Measurements from ENCODE around the gene TMEM185B.

TMEM185B gene

DNA sequence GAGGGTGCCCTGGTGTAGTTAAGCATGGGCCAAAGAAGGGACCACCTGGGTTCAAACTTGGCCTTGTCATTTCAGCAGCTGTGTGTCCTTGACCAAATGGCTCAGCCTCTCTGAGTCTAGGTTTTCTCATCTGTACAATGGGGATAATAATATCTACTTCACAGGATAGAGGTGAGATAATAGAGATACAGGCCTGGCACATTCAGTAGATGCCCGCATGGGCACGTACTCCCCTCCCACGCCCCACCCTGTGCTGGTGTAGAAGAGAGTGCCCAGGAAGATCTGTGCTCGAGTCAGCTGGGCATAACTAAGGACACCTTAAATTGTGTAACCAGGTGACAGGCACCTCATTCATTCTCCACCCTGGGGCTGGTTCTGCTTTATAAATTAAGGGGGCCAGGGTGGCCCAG lies 8.4 kb upstream of the TMEM185B start:
- no peak for DNase-seq (ENCODE audit: low spot score)

DNA sequence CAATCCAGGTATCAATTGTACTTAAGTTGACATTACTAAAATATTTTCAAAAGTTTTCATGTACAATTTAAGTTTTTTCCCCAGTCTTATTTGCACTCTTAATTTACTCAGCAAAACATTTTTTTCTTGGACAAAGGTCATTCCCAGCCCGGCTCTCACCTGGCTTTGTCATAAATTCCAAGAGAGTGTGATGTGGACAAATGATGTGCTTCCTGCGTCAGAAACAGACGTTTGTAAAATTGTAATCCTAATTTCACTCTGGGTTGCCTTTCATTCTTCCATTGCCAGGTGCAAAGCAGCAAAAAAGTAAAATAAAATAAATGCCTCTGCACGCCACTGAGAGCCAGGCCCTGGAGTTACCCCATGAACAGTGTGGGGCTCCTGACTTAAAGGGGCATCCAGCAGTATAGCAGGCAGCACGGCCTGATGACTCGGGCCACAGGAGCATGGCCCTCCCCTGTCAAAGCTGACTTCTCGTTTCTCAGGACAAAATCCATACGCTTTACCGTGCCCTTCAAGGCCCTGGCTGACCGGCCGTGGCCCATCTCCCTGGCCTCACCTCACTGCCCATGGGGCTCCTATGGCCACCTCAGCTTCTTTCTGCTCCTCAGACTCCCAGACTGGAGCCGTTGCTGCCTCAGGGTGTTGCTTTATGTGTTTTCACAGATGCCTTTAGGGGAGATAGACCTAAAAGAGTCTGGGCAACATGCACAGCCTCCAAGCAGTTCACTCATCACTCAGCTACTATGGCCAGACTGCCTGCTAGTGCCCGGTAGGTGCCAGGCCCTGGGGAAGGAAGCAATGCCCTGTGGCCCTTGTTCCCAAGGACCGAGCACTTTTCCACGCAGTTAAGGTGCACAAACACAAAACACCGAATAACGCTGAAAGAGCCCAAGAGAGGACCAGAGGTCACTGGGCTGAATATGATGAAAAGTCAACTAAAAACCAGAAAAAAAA lies 7.6 kb upstream of the TMEM185B start:
- DNase-seq (ENCODE audit: low spot score), result no peak

DNA sequence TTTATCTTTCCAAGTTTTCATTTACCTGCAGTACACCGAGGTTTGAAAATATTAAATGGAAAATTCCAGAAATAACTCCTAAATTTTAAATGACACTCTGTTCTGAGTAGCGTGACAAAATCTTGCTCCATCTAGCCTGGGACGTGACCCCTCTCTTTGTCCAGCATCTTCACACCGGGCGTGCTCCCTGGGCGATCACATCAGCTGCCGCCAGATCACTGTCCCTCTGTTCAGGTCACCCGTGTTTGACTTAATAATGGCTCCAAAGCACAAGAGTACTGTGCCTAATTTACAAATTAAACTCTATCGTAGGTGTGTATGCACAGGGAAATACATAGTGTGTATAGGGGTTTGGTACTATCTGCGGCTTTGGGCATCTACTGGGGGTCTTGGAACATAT lies 6.1 kb upstream of the TMEM185B start:
- no peak for DNase-seq (ENCODE audit: low spot score)

DNA sequence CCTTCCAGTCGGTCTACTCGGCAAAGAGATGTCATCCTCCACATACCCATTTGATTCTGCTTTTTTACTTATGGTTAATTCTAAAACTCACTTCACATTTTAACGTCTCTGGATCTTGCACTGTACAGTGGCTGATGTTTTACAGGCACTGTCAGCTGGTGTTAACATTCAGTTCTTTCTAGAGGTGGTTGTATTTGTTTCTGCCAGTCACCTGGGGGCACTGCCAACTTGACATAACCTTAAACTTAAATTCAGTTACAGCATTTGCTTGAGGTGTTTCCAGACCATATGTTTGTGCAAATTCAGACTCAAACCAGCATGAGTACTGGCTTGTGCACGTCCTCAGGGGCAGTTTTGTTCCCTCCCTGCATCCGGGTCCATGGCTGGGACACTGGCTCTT lies 5.3 kb upstream of the TMEM185B start:
- no peak for DNase-seq (ENCODE audit: low spot score)

DNA sequence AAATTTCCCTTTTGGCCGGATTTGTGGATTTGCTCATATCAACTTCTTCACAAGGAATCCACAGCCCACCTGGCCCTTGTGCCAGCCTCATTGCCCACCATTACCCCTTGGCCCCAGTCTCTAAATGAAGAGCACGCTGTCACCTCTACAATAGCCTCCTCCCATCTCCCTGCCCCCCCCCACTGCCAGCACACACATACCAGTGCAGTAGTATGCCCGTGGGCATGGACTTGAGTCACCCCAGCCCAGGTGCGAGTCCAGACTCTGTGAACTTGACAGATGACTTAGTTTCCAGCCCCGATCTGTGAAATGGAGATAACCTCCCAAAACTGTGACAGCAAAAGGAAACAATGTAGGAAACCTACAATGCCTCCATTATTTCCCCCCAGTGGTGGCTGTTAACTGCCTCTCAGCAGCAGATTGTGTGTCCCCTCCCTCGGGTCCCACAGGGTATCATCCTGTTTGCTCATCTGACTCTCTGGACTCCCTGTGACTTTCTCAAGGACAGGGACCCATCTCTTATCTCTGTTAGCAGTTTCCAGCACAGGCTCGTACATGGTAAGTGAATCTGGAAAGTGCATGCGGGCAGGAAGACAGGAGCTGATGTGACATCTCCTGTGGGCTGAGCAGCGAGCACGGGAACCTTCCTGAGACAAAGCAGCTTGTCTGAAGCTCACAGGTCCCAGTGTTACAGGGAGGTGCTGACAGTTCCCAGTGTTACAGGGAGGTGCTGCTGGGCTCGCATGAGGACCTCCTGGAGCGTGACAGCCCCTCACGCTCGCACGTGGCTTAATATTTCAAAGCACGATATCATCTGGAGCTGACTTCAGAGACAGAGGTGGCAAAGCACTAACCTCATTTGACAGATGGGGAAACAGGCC lies 4.2 kb upstream of the TMEM185B start:
- DNase-seq (ENCODE audit: low spot score), result no peak

DNA sequence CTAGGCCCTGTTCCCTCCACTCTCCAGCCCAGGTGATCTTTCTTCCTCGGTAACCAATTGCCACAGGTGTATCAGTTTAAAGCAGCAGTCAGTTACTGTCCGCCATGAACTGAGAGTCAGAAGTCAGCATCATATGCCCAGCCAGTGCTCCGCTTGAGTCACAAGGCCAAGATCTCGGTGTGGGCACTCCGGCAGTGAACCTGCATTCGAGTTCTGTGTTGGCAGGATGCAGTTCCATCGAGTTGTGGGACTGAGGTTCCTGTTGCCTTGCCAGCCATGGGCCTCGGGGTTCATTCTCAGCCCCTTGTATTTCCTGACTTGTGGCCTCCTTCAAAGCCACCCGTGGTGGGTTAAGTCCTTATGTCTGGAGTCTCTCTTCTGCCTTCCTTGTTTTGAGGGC lies 3.1 kb upstream of the TMEM185B start:
- no peak for DNase-seq (ENCODE audit: low spot score)

DNA sequence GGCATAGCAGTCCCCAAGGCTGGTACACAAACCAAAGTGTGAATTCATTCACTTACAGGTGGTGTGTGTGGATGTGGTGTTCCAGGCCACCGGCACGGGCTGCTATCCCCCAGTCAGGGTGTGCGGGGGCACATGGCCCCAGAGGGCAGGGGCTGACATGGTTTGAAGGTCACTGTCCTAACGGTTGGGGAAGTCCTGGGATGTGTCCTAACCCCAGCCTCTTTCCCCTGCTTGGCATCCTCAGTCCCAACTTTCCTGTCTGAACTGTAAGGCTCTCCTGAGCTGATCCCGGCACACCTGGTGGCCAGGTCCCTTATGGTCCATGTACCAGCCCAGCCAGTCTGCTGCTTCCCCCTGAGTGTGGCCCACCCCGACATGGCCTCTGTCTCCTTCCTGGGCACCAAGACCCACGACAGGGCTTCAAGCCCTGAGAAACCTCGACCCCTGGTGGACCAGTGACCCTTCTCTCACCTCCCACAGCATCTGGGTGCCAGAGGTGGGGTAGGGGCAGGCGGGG lies 2.4 kb upstream of the TMEM185B start:
- DNase-seq (ENCODE audit: low spot score), result no peak

DNA sequence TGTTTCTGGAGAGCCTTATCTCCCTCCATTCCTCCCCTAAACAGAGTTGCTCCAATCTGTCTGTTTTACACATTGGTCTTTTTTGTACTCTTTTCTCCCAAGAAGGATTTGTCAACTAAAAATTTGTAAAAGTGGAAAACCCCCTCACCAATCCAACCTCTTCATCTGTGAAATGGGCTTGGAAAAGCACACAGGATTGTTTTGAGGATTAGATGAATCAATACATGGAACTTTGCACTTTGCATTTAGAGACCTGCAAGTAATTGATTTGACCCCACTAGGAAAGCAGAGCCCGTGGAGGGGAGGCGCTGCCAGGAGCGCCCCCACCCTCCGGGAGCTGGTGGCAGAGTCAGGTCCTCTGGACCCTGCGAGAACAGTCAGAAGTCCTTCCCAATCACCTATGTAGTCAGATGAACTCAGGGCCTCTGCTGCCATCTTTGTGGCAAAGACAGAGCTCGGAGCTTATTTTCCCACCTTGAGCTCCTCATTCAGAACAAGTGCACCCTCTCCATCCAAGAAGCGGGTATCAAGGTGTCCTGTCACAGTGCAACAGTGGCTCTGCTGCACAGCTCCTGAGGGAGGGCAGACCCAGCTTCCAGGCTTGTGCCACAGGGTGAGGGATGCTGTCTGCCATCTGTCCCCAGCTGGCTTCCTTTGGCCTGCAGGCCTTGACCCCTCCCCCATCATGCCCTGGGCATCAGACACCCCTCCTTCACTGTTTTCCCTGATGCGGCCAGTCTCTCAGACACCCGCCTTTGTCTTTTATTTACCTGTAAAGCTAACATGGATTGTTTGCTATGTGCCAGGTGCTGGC lies 1.7 kb upstream of the TMEM185B start:
- DNase-seq (ENCODE audit: low spot score), result no peak

DNA sequence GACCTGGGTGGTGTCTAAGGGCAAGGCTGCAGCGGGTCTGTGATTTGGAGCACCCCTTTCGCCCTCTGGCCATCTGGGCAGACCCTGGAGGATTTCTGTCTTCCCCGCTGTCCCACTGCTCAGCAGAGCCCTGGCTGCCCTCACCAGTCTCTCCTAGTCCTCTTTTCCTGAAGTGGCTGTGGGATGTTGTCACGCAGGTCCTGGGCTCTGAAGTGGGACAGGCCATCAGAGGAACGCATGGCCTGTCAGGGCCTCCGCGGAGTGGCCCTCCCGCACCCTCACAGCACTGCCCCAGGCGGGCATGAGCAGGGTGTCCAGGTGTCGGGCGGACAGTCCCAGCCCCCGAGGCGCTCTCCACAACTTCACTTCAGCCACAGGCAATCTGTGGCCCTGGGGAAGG lies 1.1 kb upstream of the TMEM185B start:
- no peak for DNase-seq (ENCODE audit: low spot score)

DNA sequence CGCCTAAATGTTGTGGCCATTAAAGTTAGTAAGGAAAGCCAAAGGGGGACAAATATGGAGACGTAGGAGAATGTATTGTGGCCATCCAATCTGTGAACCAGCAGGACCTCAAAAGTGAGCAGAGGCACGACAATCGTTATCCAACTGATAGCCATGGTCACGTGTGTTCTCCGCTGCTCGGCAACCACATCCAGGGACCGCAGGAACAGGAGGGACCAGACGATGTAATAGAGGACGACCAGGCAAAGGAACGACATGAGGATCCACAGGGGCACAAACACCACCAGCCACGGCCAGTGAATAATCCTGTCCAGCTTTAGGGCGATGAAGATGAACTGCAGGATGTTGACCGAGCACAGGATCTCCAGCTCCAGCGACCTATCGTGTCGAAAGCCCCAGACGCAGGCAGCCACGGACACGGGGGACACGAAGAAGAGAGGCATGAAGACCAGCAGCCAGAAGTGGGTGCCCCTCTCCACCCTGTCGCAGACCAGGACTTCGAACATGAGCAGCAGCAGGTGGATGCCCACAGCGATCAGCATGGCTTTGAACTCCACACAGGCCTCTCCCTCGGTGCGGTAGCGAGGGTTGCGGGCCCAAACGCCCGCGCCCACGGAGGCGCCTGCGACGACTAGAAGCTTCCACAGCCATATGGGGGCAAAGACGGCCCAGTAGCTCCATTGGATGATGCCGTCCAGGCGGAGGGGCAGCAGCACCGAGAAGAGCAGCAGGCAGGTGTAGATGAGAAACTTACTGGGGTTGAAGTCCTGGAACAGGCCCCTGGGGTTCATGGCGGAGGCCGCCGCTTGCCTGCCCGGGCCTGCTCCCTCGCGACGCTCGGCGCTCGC lies 790 bp downstream of the TMEM185B start:
- DNase-seq (ENCODE audit: low spot score), result no peak

DNA sequence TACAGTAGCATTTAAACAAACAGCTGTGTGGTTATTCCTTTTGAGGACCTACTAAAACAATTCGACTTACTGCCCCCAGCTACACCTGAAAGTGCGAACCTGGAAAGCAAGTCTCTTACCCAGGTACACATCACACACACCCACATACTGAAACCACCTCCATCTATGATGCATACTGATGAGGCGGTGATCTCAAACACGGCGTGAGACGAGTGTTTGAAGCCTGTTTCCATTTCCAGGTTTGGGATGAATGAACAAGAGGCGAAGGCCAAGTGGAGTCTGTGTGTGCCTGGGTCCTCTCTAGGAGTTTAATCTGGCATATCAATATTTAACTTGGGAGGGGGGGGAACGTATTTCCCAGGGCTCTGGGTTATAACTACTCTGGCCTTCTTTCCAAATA lies 1.6 kb downstream of the TMEM185B start:
- DNase-seq (ENCODE audit: low spot score), result no peak

DNA sequence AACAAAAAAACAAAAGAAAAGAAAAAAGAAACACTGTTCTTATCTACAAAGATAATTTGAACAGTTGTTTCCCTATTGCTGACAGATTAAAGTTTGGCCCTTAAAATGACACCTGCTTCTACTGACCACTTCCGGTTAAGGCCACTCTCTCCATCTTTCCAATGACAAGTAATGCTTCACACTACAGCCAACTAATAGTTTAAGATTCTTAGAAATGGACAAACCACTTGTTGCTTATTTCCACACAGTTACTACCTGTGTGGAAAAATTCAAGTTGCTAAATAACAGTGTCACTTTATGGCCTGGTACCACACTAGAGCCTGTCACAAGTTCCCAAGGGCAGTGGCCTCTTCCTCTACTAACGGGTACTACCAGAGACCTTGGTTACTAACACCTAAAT lies 2.4 kb downstream of the TMEM185B start:
- DNase-seq (ENCODE audit: low spot score), result no peak

DNA sequence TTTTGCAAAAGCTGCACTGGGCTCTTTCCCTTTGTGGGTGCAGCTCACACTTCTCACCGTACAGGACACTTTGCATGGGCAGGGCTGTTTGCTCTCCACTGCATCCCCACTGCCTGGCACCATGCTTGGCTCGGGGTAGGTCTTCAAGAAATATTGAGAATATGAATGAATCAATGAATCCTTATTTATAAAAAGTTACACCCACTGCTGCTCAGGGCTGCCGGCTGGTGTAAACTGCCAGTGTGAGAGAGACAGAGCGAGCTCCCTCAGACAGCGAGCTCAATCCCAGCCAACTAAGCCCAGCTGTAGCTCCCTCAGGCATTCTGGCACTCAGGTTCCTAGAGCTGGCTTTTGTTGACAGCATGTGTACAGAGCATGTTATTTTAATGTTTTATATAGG lies 3.4 kb downstream of the TMEM185B start:
- DNase-seq (ENCODE audit: low spot score), result no peak

DNA sequence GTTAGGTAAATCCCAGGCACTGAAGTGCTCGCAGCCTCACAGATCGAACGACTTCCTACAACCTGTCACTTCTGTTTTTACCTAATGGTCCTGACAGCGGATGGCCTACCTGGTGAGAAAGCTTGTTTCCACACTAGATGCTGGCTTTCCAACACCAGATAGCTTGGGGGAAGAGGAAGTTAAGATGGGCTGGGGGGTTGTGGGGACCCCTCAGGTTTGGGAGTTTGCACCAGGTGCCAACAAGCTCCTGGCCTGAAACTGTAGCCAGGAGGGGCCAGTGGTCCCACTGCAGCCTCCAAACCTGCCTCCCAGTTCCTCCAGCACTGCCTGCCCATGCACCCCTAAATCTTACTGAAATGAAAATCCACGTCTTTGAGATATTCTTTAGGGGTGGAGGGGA lies 3.9 kb downstream of the TMEM185B start:
- DNase-seq (ENCODE audit: low spot score), result no peak

DNA sequence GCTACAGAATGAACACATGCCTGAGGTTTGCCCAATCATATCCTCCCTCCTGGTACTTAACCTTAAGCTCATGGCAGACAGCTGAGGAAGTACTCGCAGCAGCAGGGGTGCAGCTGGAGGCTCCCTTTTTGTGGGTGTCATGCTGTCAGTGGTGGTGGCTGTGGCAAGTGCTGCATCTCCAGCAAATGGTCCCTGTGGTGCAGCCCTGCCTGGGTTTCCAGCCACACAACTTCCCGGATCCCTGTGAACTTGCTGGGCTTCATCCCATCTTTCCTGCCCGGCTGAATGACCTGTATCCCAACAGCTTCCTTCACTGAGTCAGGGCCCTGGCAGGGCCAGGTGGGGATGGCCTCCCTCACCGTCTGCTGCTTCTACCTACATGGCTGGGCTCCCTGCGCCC lies 5.0 kb downstream of the TMEM185B start:
- no peak for DNase-seq (ENCODE audit: low spot score)

DNA sequence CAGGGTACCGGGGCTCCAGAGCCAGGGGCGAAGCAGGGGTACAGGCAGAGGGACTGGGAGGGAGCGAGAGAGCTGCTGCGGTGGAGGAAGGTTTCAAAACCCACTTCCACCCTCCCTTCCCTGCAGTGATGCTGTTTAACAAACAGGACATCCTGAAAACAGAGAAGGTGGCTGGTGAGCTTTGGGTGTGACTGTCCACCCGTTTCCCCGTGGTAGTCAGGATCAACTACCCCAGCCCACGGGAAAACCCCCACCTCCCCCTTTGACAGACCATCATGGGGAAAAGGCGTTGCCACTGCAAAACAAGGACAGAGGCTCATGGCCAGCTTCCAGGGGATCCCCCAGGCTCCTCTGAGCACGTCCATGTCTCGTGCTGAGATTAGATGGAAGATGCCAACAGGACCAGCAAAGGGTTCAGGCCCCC lies 12.9 kb downstream of the TMEM185B start:
- no peak for DNase-seq (ENCODE audit: low spot score)

DNA sequence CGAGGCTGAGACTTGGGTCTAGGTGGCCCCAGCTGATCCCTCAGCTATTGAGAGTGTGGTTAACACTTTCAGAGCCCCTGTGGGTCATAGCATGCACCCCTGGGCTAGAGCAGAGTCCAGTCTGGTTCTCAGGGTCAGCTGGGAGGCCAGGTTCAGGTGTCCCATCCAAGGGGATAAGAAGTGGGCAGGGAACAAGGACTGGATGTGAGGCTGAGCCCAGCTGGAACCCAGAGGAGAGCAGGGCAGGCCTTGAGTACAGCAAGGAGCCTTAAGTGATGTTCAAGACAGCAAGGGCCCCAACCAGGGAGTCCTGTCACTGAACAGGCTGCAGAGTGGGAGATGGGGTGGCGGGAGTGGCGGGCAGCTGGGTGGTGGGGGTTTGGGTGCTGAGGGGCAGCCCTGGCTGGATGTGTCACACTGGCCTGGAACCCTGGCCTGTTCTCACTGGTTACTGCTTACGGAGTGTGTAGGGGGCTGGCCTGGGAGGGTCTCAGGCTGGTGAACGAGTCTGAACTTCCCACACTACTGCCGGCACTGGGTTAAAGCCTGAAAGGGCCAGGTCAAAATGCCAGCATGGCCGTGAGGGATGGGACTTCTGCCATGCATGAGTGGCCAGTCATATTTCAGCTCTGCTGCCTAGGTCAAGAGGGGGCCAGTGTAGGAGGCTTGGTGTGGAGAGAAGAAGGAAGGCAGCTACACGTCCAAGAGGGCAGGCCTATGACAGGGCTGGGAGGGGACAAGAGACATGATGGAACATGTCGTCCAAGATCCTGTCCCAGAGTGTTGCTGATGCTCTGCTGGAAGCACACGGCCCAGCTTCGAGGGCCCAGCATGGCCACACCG lies 13.6 kb downstream of the TMEM185B start:
- DNase-seq (ENCODE audit: low spot score), result no peak

DNA sequence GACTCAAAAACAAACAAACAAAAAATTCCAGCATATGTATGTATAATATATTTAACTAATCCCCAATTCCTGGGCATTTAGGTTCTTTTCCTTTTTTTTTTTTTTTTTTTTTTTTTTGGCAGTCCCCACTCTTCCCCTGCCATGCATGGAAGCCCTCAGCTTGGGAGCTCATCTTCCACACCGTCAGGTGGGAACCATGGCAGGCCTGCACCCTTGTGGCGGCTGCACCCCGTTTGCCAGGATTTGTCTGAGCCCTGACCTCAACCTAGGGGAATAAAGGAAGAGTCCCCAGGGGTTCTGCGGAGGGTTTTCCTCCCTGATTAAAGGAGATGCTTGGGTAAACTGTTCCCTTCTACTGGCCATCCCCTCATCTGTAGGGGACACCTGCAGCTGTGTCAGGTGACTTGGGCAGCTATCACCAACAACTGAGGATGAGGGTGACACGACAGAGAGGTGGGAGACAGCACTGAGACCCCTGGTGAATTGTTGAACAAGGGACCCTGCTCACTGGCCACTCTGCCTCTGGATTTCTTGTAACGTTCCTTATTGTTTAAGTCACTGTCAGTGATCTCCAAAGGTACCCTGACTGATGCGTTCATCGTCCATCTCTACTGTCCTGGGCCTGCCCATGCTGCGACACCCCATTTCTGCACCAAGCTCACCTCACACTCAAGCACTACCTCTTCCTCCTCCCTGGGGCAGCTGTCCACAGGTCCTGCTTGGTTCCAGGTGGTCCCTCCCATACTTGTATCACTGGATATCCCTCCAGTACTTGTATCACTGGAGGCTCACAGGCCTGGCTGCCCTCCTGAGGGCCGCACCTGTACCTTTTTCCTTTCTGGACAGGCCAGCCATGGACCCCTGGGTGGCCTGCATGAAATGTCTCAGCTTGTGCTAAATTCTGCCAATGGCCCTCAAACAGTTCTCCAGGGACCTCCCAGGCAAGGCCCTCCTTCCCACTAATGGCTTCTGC lies 14.5 kb downstream of the TMEM185B start:
- DNase-seq (ENCODE audit: low spot score), result no peak

DNA sequence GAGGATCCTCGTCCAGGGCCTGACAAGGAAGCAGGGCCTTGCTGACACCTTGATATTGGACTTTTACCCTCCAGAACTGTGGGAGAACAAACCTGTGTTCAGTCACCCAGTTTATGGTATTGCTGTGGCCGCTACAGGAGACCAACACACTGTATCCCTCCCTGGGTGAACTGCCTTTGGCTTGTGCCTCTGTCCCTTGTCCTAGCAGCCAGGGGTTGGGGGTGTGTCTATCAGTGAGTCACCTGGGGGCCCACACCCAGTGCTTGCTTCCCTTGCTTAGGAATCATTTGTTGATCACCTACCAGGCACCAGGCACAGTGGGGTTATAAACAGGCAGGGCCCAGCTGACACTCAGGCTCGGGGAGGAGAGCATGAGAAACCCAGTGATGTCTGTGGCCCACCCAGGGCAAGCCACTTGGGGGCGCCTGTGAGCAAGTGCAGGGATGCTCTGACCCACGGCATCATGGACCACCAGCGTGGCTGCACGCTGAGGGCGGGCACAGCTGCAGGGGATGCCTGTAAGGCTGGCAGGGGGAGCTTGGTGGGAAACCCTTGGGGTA lies 17.1 kb downstream of the TMEM185B start:
- no peak for DNase-seq (ENCODE audit: low spot score)
